GM13976 (cell line): ENCODE data around the gene SPR.

Experiments
- DNase-seq: peaks from one replicate; pipeline ENCODE4 v3.0.0; 2012; ENCODE audit warnings: low spot score
- in situ Hi-C: fragments of 300-500 bp; cut with MboI; formaldehyde crosslinking; loops from one replicate; pipeline ENCODE4 v1.12.0; 2022; ENCODE audit warnings: low sequenced_read_pairs, mixed read lengths, inconsistent platforms; ENCODE audit not compliant: unreplicated experiment
- TF ChIP-seq, protein P1 (sequence below): IDR thresholded peaks from 2 replicates; pipeline ENCODE4 v1.5.1; 2012; ENCODE audit warnings: borderline replicate concordance, mild to moderate bottlenecking; ENCODE audit not compliant: insufficient read depth; ENCODE audit errors: extremely low read depth, missing control alignments, control extremely low read depth

SPR gene

DNA sequence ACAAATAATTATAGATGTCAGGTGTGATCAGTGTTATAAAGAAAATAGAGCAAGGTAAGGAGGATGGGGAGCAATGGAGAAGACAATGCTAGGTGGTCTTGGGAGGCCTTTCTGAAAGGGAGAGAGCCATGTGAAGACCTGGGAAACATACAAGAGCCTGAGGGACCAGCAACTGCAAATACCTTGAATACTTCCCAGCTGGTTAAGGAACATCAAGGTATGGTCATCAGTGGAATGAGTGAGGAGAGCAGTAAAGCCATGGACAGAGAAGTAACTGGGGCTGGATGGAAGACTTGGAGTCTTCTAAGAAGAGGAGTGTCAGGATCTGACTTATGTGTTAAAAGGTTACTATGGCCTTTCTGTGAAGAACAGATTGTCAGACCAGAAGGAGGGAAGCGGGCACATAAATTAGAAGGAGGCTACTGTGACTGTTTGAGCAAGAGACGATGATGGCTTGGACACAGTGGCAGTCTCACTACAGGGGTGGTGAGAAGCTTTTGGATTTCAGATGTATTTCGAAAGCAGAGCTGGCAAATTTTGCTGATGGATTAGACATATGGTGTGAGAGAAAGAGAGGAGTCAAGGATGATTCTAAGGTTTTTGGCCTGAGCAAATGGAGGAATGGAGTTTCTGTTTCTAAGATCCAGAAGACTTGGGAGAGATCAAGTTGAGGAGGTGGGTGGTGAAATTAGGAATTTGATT is 38.6 kb upstream of the SPR start:
- in situ Hi-C loops = no loop called here

DNA sequence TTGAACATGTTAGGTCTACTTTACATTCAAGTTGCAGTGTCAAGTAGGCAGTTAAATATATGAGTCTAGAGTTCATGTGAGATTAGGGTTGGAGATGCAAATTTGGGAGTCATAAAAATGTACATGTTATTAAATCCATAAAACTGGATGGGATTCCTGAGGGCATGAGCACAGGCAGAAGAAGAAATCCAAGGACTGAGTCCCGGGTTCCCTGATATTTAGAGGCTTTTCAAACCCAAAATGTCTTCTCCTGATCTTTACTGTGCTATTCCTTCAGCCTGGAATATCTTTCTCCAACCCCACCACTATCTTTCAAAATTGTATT is 38.1 kb upstream of the SPR start:
- TF ChIP-seq, protein P1, sequence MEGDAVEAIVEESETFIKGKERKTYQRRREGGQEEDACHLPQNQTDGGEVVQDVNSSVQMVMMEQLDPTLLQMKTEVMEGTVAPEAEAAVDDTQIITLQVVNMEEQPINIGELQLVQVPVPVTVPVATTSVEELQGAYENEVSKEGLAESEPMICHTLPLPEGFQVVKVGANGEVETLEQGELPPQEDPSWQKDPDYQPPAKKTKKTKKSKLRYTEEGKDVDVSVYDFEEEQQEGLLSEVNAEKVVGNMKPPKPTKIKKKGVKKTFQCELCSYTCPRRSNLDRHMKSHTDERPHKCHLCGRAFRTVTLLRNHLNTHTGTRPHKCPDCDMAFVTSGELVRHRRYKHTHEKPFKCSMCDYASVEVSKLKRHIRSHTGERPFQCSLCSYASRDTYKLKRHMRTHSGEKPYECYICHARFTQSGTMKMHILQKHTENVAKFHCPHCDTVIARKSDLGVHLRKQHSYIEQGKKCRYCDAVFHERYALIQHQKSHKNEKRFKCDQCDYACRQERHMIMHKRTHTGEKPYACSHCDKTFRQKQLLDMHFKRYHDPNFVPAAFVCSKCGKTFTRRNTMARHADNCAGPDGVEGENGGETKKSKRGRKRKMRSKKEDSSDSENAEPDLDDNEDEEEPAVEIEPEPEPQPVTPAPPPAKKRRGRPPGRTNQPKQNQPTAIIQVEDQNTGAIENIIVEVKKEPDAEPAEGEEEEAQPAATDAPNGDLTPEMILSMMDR = no peak
- no peak for DNase-seq
- in situ Hi-C loops = no loop called here

More for the DNA sequence above, 38.6 kb upstream of the SPR start:
- DNase-seq = no peak
- TF ChIP-seq, protein P1 = no peak

DNA sequence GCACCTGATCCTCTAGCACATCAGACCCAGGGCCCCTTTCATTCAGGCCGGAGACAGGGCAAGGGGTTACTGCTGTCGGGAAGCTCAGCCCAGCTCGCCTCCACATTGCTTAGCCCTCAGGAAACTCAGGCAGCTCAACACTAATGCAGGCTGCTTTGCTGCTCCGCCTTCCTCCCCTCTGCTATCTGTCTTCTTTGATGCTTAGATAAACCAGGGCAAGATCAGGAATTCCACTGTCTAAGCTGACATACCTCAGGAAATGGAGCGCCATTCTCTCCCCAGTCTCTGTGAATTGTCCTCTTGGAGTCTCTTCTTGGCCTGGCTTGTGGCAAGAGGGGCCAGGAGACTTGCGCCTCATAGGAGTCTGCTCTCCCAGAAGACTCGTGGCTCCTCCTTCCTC is 35.9 kb upstream of the SPR start:
- TF ChIP-seq, protein P1 = no peak
- in situ Hi-C loops = no loop called here
- DNase-seq = no peak

DNA sequence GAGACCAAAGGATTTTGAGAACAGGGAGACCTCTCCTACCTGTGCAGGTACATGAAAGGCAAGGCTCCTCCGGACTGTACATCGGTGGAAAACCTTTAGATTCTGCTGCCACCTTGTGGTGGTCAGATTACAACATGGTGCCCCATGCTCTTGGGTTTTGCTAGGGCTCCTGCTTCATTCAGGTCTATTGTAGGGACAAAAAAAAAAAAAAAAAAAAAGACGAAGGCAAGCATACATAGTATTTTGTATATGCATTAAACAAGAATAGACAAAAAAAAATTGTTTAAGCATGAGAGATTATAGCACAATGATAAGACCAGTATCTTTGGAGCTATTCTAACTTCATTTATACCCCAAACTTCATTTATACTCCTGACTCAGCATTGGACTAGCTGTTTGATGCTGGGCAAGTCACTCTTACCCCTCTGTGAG is 27.4 kb upstream of the SPR start:
- peak; percentile 59 for DNase-seq
- TF ChIP-seq, protein P1 = peak; percentile 74
- in situ Hi-C loops = loop anchor here (5.0 kb wide), 1 partner anchor 88 kb away; no protein-coding TSS in a partner anchor

DNA sequence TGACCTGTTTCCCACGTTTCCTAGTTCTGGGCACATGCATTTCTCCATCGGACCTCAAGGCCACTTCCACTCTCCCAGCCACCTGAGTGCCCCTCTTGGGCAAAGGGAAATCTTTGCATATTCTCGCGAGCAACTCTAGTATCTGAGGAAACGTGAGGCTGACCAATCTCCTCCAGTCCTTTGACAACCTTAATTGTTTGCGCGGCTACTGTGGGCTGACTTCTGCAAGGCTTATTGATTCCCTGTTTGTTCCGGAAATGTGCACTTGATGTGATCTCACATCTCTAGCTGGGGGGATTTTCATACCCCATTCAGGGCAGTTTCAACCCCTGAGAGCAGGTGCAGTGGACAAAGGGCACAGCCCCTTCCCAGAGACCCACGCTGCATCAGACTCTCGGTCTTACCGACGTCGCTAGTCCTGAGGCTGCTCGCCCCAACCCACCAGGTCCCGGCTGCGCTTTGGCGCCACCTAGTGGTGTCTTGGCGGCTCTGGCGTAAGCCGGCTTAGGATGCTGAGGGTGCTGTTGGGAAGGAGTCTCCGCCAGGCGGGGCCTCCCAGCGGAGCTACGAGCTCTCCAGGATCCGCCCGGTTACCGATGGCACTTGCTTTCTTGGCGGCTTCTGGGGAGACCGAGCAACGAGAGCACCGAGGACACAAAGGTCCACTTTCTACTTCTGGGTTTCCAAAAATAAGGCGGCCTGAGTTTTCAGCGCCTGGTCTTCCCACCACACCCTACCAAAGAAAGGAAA is 24.8 kb upstream of the SPR start:
- in situ Hi-C loops = no loop called here
- peak; percentile 88 for DNase-seq
- TF ChIP-seq, protein P1 = peak; percentile 99

DNA sequence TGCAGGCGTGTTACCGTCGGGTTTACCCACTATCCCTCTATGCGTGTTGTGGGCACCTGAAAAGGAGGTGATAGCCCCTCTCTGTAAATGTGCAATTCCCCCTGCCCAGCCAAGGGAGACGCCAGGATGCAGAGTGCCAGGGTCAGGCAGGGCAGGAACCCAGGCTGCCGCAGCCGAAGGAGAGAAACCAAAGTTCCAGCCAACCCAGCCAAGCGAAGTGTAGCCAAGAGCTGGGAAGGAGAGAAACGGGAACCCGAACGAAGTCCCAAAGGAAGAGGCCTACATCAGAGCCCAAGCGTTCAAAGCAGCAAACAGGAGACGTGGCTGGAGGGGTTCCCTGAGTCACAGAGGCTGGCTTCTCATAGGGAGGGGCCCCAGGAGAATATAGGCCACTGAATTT is 24.2 kb upstream of the SPR start:
- in situ Hi-C loops = no loop called here
- no peak for DNase-seq
- TF ChIP-seq, protein P1 = no peak
